ENCODE measurements around the gene PHYH.

The PHYH gene

DNA sequence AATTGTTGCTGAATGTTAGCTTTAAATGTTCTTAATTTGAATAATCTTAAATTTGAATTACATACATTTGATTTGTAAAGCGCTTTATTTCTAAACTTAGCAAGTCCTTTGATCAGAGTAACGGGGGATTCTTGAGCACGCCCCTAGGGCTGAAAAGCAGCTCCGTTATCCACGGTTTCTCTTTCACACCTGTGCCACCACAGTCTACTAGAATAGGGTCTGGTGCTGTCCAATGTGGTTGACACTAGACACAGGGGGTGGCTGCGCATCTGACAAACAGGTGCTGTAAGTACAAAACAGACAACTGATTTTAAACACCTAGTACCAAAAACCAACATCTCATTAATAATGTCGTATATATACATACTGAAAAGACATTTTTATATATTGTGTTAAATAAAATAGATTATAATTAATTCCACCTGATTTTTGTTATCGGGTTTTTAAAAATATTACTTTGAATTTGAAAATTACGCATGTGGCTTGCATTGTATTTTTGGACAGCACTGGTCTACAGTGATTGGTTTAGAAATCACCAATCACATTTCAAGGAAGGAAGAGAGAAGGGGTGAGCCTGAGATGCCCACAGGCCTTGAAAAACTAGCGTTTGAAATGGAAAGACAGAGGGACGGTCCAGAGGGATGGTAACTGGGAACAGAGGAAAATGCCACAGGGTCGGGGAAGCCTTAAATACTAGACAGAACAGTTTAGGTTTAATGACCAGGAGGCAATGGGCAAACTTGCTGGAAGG lies 40.9 kb upstream of the PHYH start:
- peak overlapping the region; percentile 30 for H3K4me3 ChIP-seq (ENCODE audit: low read depth, low read length)
- DNase-seq (ENCODE audit: low read depth): peak; percentile 54
- TF ChIP-seq, protein P1, sequence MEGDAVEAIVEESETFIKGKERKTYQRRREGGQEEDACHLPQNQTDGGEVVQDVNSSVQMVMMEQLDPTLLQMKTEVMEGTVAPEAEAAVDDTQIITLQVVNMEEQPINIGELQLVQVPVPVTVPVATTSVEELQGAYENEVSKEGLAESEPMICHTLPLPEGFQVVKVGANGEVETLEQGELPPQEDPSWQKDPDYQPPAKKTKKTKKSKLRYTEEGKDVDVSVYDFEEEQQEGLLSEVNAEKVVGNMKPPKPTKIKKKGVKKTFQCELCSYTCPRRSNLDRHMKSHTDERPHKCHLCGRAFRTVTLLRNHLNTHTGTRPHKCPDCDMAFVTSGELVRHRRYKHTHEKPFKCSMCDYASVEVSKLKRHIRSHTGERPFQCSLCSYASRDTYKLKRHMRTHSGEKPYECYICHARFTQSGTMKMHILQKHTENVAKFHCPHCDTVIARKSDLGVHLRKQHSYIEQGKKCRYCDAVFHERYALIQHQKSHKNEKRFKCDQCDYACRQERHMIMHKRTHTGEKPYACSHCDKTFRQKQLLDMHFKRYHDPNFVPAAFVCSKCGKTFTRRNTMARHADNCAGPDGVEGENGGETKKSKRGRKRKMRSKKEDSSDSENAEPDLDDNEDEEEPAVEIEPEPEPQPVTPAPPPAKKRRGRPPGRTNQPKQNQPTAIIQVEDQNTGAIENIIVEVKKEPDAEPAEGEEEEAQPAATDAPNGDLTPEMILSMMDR (IDR thresholded peaks at IDR 0.05; ENCODE audit: low read depth, low read length, missing control alignments): no peak

DNA sequence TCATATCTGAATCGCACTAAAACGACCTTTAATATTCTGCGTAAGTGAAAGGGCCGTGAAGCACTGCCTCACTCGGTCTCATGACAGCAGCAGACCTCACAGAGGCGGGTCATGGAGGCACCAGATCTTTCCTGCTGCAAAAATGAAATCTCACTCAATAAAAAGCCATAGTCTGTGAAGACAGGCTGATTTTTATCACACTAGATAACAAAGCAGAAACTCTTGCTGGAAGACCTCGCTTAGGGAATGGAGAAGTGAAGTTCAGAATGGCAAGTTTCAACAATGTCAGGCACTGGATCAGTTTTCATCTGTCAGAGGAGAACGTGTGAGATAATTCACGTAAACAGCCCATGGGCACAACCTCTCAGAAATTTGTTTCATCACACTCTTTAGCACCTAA lies 40.2 kb upstream of the PHYH start:
- no peak overlapping the region; the same call in 1 of the 2 replicates for H3K4me3 ChIP-seq (ENCODE audit: low read depth, low read length)
- TF ChIP-seq, protein P1 (IDR thresholded peaks at IDR 0.05; ENCODE audit: low read depth, low read length, missing control alignments): no peak
- no peak for DNase-seq (ENCODE audit: low read depth)

DNA sequence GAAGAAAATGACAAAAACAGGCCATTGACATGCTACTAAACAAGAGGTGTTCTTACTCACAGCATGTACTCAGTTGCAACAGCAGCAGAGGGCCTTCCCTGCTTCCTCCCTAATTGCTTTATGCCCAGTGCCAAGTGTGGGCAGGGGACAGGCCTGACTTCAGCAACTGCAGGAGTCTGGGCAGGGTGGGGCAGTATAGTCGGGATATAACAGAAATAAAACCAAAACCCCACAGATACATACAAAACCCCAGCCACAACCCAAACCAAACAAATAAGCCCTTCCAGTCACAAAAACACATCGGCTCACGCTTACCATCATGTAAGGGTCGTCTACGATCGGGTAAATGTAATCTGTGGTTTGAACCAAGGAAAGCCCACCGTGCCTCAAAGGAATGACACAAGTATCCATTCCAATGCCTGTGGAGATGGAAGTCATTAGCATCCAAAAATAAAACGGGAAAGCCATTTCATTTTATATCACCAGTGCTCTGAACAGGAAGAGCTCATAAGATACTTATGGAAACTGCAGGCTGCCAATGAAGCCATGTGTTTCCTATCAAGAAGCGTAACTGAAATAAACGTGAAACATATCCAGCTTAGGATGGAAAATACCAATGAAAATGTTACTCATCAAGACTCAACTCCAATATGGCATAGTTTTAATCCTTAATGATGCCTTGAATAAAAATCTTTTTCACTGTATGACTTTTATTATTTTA lies 38.7 kb upstream of the PHYH start:
- H3K4me3 ChIP-seq (ENCODE audit: low read depth, low read length): no peak overlapping the region
- DNase-seq (ENCODE audit: low read depth): no peak
- TF ChIP-seq, protein P1 (IDR thresholded peaks at IDR 0.05; ENCODE audit: low read depth, low read length, missing control alignments): no peak

DNA sequence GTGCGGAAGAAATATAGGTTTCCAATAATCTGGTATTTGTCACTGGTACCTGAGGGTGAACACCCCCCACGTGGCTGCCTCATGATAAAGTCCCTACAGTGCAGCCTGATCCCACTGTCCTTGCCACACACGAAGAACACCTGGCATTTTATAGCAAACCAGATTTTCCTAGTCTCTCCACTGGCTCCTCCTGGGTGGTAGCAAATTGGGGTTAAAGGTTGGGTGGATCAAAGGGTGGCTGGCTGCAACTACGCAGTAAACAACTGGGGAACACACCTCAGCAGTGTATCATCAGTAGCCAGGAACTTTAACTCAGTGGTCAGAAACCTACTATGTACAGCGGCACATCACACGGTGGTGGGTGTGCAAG lies 37.9 kb upstream of the PHYH start:
- DNase-seq (ENCODE audit: low read depth): no peak
- H3K4me3 ChIP-seq (ENCODE audit: low read depth, low read length): no peak overlapping the region
- TF ChIP-seq, protein P1 (IDR thresholded peaks at IDR 0.05; ENCODE audit: low read depth, low read length, missing control alignments): no peak

DNA sequence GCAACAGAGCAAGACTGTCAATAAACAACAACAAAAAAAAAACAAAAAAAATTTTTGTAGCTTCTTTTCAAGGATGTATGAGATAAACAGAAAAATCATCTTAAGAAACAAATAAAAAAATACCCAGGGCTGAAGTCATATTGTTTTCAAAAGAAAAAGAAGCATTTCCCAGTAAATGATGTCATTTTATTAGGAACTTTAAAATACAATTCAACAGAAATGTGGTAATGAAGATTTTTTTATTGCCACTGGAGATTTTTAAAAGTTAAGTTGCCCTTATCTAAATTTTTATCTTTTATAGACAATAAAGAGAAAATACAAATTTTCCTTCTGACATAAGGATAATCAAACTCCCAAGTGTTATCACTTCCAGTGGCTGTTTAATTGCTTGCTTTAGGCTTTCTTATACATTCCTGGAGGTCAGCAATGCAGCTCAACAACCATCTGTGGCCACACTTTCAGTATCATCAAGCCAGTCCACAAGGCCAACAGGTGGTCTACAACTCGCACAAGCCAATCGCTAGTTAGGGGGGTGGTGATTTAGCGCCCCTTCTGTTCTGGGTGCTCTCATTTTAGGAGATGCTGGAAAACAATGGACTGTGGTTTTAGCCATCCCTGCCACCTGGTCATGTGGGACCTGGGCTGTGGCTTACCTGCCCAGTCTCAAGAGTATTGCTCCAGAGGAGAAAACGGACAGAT lies 37.4 kb upstream of the PHYH start:
- H3K4me3 ChIP-seq (ENCODE audit: low read depth, low read length): no peak overlapping the region
- DNase-seq (ENCODE audit: low read depth): no peak
- TF ChIP-seq, protein P1 (IDR thresholded peaks at IDR 0.05; ENCODE audit: low read depth, low read length, missing control alignments): no peak

DNA sequence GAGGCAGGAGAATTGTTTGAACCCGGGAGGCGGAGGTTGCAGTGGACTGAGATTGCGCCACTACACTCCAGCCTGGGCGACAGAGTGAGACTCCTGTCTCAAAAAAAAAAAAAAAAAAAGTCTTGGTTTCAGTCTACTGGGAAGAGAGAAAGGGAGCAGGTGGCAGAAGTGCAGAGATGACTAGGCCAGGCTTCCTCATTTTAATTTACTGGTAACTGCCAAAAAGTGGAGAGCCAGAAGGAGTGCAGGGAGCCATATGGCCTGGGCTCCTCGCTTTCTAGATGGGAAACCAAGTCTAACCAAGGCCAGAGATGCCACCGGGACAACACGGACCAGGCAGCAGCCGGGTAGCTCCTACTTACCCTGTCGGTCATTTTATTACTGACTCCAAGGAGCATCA lies 36.0 kb upstream of the PHYH start:
- DNase-seq (ENCODE audit: low read depth): no peak
- no peak overlapping the region for H3K4me3 ChIP-seq (ENCODE audit: low read depth, low read length)
- TF ChIP-seq, protein P1 (IDR thresholded peaks at IDR 0.05; ENCODE audit: low read depth, low read length, missing control alignments): no peak
